GM18867 (cell line): ENCODE data around the gene CTSO.
"Not testable (repeated sequence)": the region's sequence is repeated elsewhere in the genome, so short reads cannot be mapped to it uniquely, and the experiment has no call there.

ENCODE experiments used
- ATAC-seq: cut with Tn5 transposase; IDR thresholded peaks from one replicate; pipeline ENCODE4 v1.9.1; 2021; ENCODE audit warnings: mild to moderate bottlenecking, moderate library complexity; ENCODE audit not compliant: unreplicated experiment

CTSO gene

DNA sequence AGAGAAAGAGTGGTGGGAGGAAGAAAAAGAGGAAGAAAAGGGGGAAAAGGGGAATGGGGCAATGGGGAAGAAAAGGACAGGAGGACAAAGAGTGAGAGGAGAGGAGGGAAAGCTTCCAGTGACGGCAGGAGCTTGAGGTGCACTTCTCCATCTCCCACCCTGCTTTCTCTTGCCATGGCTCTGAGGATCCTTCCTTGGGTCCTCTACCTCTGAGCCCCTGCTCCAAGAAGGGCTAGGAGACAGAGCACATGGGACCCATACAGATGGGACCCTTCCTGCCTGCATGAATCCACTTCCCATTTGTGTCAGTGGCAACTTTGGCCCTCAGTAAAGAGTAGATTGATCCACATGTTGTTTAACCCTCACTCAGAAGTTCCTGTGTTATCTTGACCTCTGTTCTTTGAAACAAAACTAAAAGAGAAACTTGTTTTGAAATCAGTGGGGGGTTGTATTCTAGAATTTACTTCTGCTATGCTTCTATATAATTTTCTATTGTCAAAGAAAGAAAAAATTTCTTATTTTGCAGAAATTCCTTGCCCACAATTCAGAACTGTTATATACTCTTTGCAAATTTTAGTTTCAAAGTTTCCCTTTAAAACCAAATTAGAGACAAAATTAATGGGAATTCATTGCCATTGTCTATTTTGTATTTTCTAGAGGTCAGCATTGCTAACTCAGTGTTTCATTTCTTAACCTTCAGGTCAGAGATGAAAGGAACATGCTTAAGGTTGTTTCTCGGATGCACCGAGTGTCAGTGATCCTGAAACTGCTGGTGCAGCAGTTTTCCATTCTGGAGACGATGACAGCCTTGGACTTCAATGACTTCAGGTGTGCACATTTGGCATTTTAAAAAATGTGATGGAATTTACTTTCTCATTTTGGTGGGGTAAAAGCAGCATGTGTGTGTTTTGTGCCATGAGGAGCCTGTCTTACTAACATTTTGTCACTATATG lies 45.2 kb downstream of the CTSO start:
- peak; percentile 93 for ATAC-seq

DNA sequence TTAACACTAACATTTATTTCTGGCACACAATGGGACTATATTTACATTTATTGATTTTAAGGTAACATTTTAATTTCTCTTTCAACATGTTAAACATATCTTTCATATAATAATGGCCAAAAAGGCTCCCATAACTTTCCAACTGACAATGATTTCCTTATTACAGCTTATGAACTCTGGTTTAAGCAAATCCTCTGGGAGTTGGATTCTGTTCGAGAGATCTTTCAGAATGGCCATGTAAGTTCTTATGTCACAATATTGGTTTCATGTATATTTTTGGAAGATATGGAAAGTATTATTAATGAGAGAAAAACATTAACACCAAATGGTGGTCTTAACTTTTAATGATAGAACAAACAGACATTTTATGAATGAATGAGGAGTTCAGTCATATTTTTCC lies 46.1 kb downstream of the CTSO start:
- no peak for ATAC-seq

DNA sequence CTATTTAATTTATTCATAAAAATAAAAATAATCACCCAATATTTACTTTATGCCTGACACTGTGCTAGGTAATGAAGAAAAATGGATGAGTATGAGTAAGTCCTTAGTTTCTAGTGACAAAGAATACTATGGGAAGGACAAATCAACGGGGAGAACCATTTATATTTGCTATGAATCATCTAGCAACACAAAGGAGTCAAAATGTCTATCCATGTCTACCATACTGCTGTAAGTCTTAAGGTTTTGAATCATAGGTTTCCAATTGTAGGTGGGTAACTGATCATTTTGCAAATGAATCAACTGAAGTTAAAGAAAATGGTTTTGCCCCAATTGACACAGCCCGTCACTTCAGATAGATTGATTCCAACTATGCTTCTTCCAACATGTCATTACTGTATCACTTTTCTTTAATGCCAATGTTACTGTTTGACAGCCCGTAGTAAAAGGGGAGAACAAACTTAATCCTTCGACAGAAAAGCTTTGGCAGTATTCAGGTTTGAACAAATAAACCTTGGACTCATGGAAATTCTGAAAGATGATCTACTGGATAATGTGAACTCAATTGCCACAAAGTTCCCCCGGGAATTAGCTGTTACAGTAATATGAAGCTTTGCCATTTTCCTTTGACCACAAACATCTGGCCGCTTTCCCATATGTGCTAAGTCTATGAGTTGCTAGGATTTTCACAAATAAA lies 47.0 kb downstream of the CTSO start:
- ATAC-seq: no peak

DNA sequence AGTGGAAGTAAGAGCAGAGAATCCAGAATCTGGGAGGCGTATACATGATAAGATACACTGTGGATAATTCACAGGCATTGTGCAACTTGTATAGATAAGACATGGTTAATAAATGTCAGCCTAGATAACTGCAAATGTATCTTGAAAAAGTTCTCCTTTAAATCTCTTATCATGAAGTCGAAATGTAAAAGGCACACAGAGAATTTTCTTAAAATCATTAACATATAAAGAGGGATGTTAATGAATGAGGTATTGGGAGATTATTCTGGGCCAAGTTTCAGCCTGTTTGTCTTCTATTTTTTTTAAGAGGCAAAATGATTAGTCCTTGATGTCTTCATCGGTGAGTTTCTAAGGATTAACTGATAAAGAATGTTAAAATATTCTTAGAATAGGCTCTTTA lies 49.3 kb downstream of the CTSO start:
- ATAC-seq: no peak

GRCh38 chr4:155903453-155903852 lies 50.2 kb downstream of the CTSO start, which contains the start of gene TDO2:
Gene TDO2, plus strand, starts transcription at chr4:155903696. Its CDS starts 63 bp downstream, at chr4:155903759.
- no peak for ATAC-seq

- no peak for ATAC-seq
Observed at GRCh38 chr4:155901013-155901412, 52.7 kb downstream of the CTSO start.

DNA sequence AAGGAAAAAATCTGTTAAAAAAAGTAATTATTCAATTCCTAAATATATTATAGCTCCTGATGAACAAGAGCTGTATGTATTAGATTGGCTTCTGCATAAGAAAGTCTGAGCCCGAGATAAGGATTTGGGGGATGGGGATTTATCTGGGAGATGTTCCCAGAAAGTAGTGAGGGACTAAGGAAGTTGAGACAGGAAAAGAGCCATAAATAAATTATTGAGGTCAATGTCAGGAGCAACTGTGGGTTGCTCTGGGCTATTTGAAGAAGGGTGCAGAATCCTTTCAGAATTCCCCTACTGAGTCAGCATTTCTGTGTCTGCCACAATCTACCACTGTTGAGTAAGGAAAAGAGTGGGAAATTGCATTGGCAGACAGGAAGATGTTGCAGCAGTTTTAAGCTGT lies 53.3 kb downstream of the CTSO start:
- no peak for ATAC-seq

GRCh38 chr4:155899891-155900290 lies 53.8 kb downstream of the CTSO start:
- ATAC-seq: no peak

DNA sequence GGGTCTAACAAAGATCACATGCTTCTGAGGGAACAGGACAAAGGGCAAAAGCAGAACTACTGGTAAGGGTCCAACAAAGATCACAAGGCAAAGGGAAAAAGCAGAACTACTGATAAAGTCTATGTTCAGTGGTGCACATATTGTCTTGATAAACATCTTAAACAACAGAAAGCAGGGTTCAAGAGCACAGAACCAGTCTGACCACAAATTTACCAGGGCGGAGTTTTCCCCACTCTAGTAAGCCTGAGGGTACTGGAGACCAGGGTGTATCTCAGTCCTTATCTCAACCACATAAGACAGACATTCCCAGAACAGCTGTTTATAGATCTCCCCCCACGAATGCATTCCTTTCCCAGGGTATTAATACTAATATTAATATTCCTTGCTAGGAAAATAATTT lies 55.3 kb downstream of the CTSO start:
- ATAC-seq: not testable (repeated sequence)

DNA sequence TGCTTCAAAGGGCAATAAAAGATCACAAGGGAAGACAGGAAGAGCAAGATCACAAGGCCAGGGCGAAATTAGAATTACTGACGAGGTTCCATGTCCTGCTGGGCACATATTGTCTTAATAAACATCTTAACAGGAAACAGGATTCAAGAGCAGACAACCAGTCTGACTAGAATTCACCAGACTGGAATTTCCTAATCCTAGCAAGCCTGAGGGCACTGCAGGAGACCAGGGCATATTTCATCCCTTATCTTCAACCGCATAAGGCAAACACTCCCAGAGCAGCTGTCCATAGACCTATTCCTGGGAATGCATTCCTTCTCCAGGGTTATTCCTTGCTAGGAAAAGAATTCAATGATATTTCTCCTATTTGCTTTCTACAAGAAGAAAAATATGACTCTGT lies 62.6 kb downstream of the CTSO start:
- ATAC-seq: no peak

- no peak for ATAC-seq
Observed at GRCh38 chr4:155889946-155890345, 63.7 kb downstream of the CTSO start.

GRCh38 chr4:155889031-155889793 lies 64.5 kb downstream of the CTSO start:
- peak; percentile 69 for ATAC-seq

DNA sequence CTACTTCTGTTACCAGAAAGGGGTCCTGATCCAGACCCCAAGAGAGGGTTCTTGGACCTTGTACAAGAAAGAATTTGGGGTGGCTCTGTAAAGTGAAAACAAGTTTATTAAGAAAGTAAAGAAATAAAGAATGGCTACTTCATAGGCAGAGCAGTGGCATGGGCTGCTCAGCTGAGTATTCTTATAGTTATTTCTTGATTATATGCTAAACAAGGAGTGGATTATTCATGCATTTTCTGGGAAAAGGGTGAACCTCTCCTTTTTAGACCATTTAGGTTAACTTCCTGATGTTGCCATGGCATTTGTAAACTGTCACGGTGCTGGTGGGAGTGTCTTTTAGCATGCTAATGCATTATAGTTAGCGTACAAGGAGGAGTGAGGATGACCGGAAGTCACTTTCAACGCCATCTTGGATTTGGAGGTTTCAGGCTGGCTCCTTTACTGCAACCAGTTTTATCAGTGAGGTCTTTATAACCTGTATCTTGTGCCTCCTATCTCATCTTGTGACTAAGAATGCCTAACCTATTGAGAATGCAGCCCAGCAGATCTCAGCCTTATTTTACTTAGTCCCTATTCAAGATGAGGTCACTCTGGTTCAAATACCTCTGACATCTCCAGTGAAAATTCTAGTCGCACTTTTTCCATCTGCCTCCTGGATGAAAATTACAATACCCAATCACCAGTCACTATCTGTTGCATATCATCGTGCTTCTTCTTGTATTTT lies 65.7 kb downstream of the CTSO start:
- ATAC-seq: no peak

- ATAC-seq: no peak
Observed at GRCh38 chr4:155887045-155887444, 66.6 kb downstream of the CTSO start.

DNA sequence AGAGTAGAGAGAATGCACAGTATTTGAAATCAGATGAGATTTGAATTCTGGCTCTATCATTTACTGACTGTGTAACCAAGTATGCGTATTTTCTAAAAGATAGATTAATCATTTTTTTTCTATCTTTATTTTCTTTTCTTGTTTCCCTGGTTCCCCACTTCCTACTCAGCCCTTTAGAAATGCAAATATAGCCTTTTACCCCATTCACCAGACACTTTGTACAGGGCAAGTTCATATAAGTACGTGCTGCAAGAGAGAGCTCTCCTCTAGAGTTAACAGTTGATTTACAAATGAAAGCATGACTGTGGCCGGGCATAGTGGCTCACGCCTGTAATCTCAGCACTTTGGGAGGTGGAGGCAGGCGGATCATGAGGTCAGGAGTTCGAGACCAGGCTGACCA lies 68.0 kb downstream of the CTSO start:
- ATAC-seq: no peak

DNA sequence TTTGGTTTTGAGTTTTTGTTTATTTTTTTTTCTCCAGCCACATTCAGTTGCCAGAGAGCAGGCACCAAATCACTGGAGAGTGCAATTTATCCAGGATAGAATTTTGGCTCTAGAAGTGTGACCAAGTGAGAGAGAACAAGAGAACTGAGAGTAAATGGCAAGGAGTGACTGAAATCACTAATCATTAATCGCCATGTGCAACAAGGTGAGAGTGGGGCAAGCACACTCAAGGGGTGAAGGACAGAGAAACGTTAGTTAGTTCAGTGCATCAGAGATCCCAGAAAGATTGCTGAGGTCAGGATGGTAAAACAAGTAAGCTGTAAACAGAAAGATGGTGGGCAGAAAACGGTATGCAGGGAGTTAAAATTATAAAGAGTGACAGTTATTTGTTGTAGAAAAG lies 69.8 kb downstream of the CTSO start:
- ATAC-seq: no peak

GRCh38 chr4:155881555-155881954 lies 72.1 kb downstream of the CTSO start:
- ATAC-seq: peak; percentile 60

DNA sequence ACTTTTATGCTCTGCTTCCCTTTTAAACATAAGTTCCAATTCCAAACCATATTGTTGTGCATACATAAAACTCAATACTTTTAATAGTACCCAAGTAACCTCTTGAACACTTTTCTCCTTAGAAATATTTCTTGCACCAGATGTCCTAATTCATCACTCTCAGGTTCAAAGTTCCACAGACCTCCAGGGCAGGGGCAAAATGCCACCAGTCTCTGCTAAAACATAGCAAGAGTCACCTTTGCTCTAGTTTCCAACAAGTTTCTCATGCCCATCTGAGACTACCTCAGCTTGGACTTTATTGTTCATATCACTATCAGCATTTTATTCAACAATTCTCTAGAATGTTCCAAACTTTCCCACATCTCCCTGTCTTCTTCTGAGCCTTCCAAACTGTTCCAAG lies 73.9 kb downstream of the CTSO start:
- no peak for ATAC-seq

DNA sequence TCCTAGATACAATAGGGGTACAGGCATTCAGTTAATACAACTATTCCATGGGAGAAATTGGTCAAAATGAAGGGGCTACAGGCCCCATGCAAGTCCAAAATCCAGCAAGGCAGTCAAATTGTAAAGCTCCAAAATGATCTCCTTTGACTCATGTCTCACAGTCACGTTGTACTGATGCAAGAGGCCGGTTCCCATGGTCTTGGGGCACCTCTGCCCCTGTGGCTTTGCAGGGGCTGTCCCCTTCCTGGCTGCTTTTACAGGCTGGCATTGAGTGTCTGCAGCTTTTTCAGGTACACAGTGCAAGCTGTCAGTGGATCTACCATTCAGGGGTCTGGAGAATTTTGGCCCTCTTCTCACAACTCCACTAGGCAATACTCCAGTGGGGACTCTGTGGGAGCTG lies 75.1 kb downstream of the CTSO start:
- ATAC-seq: no peak

DNA sequence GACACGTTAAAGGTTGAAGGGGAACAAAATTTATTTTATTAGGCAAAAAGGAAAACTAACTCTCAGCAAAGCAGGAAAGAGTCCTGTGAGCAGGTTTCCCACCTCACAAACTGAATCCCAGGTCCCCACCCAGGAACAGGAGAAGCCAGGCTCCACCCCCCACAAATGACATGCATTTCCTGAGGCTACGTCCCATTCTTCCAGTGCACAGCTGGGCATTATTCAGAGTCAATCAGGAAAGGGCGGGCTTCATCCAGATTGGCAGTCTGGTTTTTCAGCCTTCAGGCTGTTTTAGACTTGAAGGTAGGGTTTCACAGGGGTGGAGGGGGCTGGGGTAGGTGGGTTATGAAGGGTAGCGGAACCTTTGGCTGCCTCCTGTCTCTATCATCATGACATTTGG lies 75.7 kb downstream of the CTSO start:
- ATAC-seq: no peak

DNA sequence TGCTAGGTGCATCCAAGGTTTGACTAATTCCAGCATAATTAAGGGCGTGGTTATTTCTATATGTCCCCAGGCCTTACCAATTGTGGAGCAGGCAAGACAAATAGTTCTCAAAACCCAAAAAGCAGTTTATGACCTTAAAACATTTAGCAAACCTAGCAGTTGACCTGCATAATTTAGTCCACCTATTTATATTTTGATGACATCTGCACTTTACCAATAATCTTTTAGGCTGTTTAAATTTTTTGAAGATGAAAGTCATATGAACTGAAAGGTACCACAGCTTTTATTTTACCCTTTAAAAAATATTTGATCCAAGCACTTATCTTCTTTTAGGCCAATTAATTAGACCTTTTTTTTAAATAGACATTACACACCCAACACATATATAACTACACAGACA lies 77.8 kb downstream of the CTSO start:
- ATAC-seq: no peak
